ENCODE results near the gene CDC45.

DNA sequence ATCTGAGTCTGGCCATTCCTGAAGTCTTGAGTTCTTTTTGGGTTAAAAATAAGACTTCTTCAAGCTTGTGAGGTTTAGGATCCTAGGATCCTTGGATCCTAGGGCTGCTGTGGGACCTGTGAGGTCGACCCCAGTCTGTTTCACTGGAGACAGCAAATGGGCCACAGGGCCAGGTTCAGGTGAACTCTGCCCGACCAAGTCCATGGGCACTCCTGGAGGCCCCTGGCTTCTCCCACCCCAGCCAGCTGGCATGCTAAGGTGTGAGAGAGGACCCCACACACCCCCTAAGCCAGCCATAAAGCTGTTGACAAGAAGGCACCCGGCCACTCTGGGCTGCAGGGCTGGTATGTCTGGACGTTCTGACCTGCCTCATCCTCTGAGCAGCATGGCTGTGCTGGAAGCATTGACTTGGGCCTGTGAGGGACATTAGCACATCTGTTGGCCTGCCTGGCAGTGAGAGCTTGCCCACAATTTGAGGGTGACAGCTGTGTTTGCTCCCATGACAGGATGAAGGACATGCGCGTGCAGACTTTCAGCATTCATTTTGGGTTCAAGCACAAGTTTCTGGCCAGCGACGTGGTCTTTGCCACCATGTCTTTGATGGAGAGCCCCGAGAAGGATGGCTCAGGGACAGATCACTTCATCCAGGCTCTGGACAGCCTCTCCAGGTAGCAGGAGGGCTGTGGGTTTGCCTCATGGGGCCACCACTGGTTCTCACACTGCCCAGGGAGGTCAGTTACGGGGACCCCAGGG lies 28.5 kb downstream of the CDC45 start:
- TF ChIP-seq, protein P1, sequence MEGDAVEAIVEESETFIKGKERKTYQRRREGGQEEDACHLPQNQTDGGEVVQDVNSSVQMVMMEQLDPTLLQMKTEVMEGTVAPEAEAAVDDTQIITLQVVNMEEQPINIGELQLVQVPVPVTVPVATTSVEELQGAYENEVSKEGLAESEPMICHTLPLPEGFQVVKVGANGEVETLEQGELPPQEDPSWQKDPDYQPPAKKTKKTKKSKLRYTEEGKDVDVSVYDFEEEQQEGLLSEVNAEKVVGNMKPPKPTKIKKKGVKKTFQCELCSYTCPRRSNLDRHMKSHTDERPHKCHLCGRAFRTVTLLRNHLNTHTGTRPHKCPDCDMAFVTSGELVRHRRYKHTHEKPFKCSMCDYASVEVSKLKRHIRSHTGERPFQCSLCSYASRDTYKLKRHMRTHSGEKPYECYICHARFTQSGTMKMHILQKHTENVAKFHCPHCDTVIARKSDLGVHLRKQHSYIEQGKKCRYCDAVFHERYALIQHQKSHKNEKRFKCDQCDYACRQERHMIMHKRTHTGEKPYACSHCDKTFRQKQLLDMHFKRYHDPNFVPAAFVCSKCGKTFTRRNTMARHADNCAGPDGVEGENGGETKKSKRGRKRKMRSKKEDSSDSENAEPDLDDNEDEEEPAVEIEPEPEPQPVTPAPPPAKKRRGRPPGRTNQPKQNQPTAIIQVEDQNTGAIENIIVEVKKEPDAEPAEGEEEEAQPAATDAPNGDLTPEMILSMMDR (conservative IDR thresholded peaks at IDR 0.05; ENCODE audit: low read length) = no peak
- TF ChIP-seq EZH2phosphoT487 (IDR thresholded peaks at IDR 0.05; ENCODE audit: borderline replicate concordance, low read depth, low read length) = no peak
